ENCODE results near the gene KRT77.
A peak's percentile ranks its signal among the peaks of the same experiment; 100 is the strongest.
"Not testable (repeated sequence)": the region's sequence is repeated elsewhere in the genome, so short reads cannot be mapped to it uniquely, and the experiment has no call there.

The KRT77 gene

GRCh38 chr12:52676163-52676562 lies 27.2 kb downstream of the KRT77 start:
- H3K4me3 Mint-ChIP-seq: no peak overlapping the region
- no peaks in the 10 kb centered on the region for H3K36me3 Mint-ChIP-seq (ENCODE audit: insufficient read depth)
- H3K4me1 Mint-ChIP-seq (ENCODE audit: low read depth in 2 of 2): peaks cover 6 to 11% of the 10 kb centered on the region in 2 donors
- no peaks in the 10 kb centered on the region for H3K9me3 Mint-ChIP-seq
- H3K27me3 Mint-ChIP-seq: peaks cover 9 to 36% of the 10 kb centered on the region in 2 donors
- H3K27ac Mint-ChIP-seq: no peak overlapping the region
- DNase-seq (no peak), ATAC-seq (replicated peaks) (no peak)

GRCh38 chr12:52675301-52675701 lies 28.0 kb downstream of the KRT77 start:
- Mint-ChIP-seq H3K4me3 (no peak overlapping the region), H3K27me3 (peaks cover 9 to 36% of the 10 kb centered on the region in 2 donors), H3K36me3 (ENCODE audit: insufficient read depth) (no peaks in the 10 kb centered on the region), H3K9me3 (no peaks in the 10 kb centered on the region), H3K4me1 (ENCODE audit: low read depth in 2 of 2) (peaks cover 2 to 6% of the 10 kb centered on the region in 2 donors), H3K27ac (peak overlapping the region in 1 of 2 donors; percentile 26)
- ATAC-seq (replicated peaks): no peak
- no peak for DNase-seq

GRCh38 chr12:52674433-52674775 lies 28.9 kb downstream of the KRT77 start:
- Mint-ChIP-seq H3K36me3 (ENCODE audit: insufficient read depth) (no peaks in the 10 kb centered on the region), H3K9me3 (no peaks in the 10 kb centered on the region), H3K27ac (no peak overlapping the region), H3K4me3 (no peak overlapping the region), H3K4me1 (ENCODE audit: low read depth in 2 of 2) (peaks cover 0 to 6% of the 10 kb centered on the region in 2 donors), H3K27me3 (peaks cover 15 to 36% of the 10 kb centered on the region in 2 donors)
- no peak for ATAC-seq (replicated peaks)
- DNase-seq: no peak

GRCh38 chr12:52673713-52674432 lies 29.5 kb downstream of the KRT77 start:
- no peak overlapping the region for H3K27ac Mint-ChIP-seq
- H3K4me3 Mint-ChIP-seq: no peak overlapping the region
- H3K9me3 Mint-ChIP-seq: no peaks in the 10 kb centered on the region

GRCh38 chr12:52673217-52673616 lies 30.1 kb downstream of the KRT77 start:
- Mint-ChIP-seq H3K9me3 (no peaks in the 10 kb centered on the region), H3K27ac (no peak overlapping the region), H3K36me3 (ENCODE audit: insufficient read depth) (no peaks in the 10 kb centered on the region), H3K27me3 (peaks cover 15 to 35% of the 10 kb centered on the region in 2 donors), H3K4me3 (no peak overlapping the region), H3K4me1 (ENCODE audit: low read depth in 2 of 2) (peaks cover 0 to 6% of the 10 kb centered on the region in 2 donors)
- ATAC-seq (replicated peaks) (no peak), DNase-seq (no peak)

More at GRCh38 chr12:52673713-52674432, 29.5 kb downstream of the KRT77 start:
- ATAC-seq (replicated peaks) (no peak), DNase-seq (no peak)
- Mint-ChIP-seq H3K4me1 (ENCODE audit: low read depth in 2 of 2) (peaks cover 0 to 6% of the 10 kb centered on the region in 2 donors), H3K36me3 (ENCODE audit: insufficient read depth) (no peaks in the 10 kb centered on the region), H3K27me3 (peaks cover 17 to 36% of the 10 kb centered on the region in 2 donors)

- Mint-ChIP-seq H3K4me3 (no peak overlapping the region), H3K27me3 (peaks cover 9 to 30% of the 10 kb centered on the region in 2 donors), H3K4me1 (ENCODE audit: low read depth in 2 of 2) (peaks cover 0 to 6% of the 10 kb centered on the region in 2 donors), H3K27ac (no peak overlapping the region), H3K9me3 (no peaks in the 10 kb centered on the region), H3K36me3 (ENCODE audit: insufficient read depth) (no peaks in the 10 kb centered on the region)
- ATAC-seq (replicated peaks) (no peak), DNase-seq (no peak)
Observed at GRCh38 chr12:52672321-52672933, 30.9 kb downstream of the KRT77 start.

- Mint-ChIP-seq H3K4me3 (no peak overlapping the region), H3K27me3 (peaks cover 9 to 17% of the 10 kb centered on the region in 2 donors), H3K27ac (no peak overlapping the region), H3K36me3 (ENCODE audit: insufficient read depth) (no peaks in the 10 kb centered on the region), H3K9me3 (no peaks in the 10 kb centered on the region), H3K4me1 (ENCODE audit: low read depth in 2 of 2) (peaks cover 0 to 4% of the 10 kb centered on the region in 2 donors)
- DNase-seq (no peak), ATAC-seq (replicated peaks) (no peak)
Observed at GRCh38 chr12:52670961-52671360, 32.4 kb downstream of the KRT77 start.

- Mint-ChIP-seq H3K9me3 (no peaks in the 10 kb centered on the region), H3K27ac (no peak overlapping the region), H3K36me3 (ENCODE audit: insufficient read depth) (no peaks in the 10 kb centered on the region), H3K4me3 (no peak overlapping the region), H3K27me3 (peaks cover 9 to 12% of the 10 kb centered on the region in 2 donors), H3K4me1 (ENCODE audit: low read depth in 2 of 2) (no peaks in the 10 kb centered on the region)
- DNase-seq (no peak), ATAC-seq (replicated peaks) (no peak)
Observed at GRCh38 chr12:52670506-52670905, 32.8 kb downstream of the KRT77 start.

- ATAC-seq (replicated peaks); H3K9me3 Mint-ChIP-seq; H3K36me3 Mint-ChIP-seq (ENCODE audit: insufficient read depth); H3K4me1 Mint-ChIP-seq (ENCODE audit: low read depth in 2 of 2); DNase-seq; H3K4me3 Mint-ChIP-seq; H3K27ac Mint-ChIP-seq: not testable (repeated sequence)
- H3K27me3 Mint-ChIP-seq: peaks cover 10 to 11% of the 10 kb centered on the region in 2 donors
Observed at GRCh38 chr12:52669941-52670340, 33.4 kb downstream of the KRT77 start.

GRCh38 chr12:52669426-52669825 lies 33.9 kb downstream of the KRT77 start:
- ATAC-seq (replicated peaks) (no peak), DNase-seq (no peak)
- Mint-ChIP-seq H3K27me3 (peaks cover 5 to 16% of the 10 kb centered on the region in 2 donors), H3K4me1 (ENCODE audit: low read depth in 2 of 2) (no peaks in the 10 kb centered on the region), H3K9me3 (no peaks in the 10 kb centered on the region), H3K27ac (no peak overlapping the region), H3K4me3 (no peak overlapping the region), H3K36me3 (ENCODE audit: insufficient read depth) (no peaks in the 10 kb centered on the region)

GRCh38 chr12:52667931-52668330 lies 35.4 kb downstream of the KRT77 start:
- H3K27me3 Mint-ChIP-seq: peaks cover 0 to 28% of the 10 kb centered on the region in 2 donors
- H3K4me3 Mint-ChIP-seq: no peak overlapping the region
- no peak overlapping the region for H3K27ac Mint-ChIP-seq
- H3K9me3 Mint-ChIP-seq: no peaks in the 10 kb centered on the region
- no peaks in the 10 kb centered on the region for H3K36me3 Mint-ChIP-seq (ENCODE audit: insufficient read depth)
- ATAC-seq (replicated peaks) (no peak), DNase-seq (no peak)
- H3K4me1 Mint-ChIP-seq (ENCODE audit: low read depth in 2 of 2): peaks cover 0 to 1% of the 10 kb centered on the region in 2 donors

GRCh38 chr12:52667509-52667908 lies 35.8 kb downstream of the KRT77 start:
- Mint-ChIP-seq H3K36me3 (ENCODE audit: insufficient read depth) (no peaks in the 10 kb centered on the region), H3K4me3 (no peak overlapping the region), H3K9me3 (no peaks in the 10 kb centered on the region), H3K27me3 (peaks cover 0 to 28% of the 10 kb centered on the region in 2 donors), H3K4me1 (ENCODE audit: low read depth in 2 of 2) (peaks cover 2 to 6% of the 10 kb centered on the region in 2 donors), H3K27ac (no peak overlapping the region)
- ATAC-seq (replicated peaks) (no peak), DNase-seq (no peak)

- Mint-ChIP-seq H3K4me1 (ENCODE audit: low read depth in 2 of 2) (peaks cover 9 to 11% of the 10 kb centered on the region in 2 donors), H3K9me3 (no peaks in the 10 kb centered on the region), H3K4me3 (no peak overlapping the region), H3K36me3 (ENCODE audit: insufficient read depth) (no peaks in the 10 kb centered on the region), H3K27me3 (peaks cover 0 to 28% of the 10 kb centered on the region in 2 donors), H3K27ac (no peak overlapping the region)
- ATAC-seq (replicated peaks) (no peak), DNase-seq (no peak)
Observed at GRCh38 chr12:52666471-52666870, 36.9 kb downstream of the KRT77 start.

- ATAC-seq (replicated peaks): no peak
- no peak for DNase-seq
- no peaks in the 10 kb centered on the region for H3K36me3 Mint-ChIP-seq (ENCODE audit: insufficient read depth)
- H3K4me3 Mint-ChIP-seq: no peak overlapping the region
- no peaks in the 10 kb centered on the region for H3K9me3 Mint-ChIP-seq
- H3K4me1 Mint-ChIP-seq (ENCODE audit: low read depth in 2 of 2): peaks cover 9 to 16% of the 10 kb centered on the region in 2 donors
- H3K27ac Mint-ChIP-seq: no peak overlapping the region
- peaks cover 0 to 35% of the 10 kb centered on the region in 2 donors for H3K27me3 Mint-ChIP-seq
Observed at GRCh38 chr12:52663420-52663819, 39.9 kb downstream of the KRT77 start.

All from effector memory CD8-positive, alpha-beta T cell (primary cell).